ENCODE results near the gene DPH3. TPM values are rescaled to one million over a fixed set of nuclear protein-coding genes. Genes with fewer than 3 reads are reported as not detected.

DPH3 gene
- total and polyA plus RNA-seq, 10 of the 15 experiments (the other 5 are each of a cell fraction or from before 2014, with no cell fraction given) = 10.8 to 71.8 (median 23.4) TPM

DNA sequence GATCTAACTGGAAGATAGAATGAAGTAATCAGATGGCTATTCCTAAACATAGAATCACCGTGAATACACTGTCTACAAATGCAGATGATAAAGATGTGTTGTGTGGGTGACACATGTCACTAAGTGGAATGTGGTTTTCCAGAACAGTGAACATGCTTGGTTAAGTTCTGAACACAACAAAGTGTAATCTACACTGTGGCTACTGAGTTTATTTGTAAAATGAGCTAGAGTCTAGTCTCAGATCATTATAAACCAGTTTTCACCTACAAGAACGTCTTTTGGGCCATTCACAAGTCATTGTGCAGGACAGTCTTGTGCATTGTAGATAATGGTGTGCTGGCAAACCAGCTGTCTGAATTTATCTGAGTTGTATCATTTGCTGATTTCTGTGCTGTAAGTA, 35.6 kb upstream of the DPH3 start:
- 14% methylated on average over 2 of the region's 2 CpGs for WGBS (ENCODE audit: insufficient coverage, insufficient replicate concordance, low lambda C conversion rate, missing lambda C conversion rate)
- H3K36me3 ChIP-seq (ENCODE audit: control insufficient read depth in 2 of 2, insufficient read depth in 2 of 2, low read length in 1 of 2) = peaks cover 4 to 9% of the 10 kb centered on the region in 2 experiments
- H3K4me3 ChIP-seq = no peak overlapping the region
- TF ChIP-seq, protein P1, sequence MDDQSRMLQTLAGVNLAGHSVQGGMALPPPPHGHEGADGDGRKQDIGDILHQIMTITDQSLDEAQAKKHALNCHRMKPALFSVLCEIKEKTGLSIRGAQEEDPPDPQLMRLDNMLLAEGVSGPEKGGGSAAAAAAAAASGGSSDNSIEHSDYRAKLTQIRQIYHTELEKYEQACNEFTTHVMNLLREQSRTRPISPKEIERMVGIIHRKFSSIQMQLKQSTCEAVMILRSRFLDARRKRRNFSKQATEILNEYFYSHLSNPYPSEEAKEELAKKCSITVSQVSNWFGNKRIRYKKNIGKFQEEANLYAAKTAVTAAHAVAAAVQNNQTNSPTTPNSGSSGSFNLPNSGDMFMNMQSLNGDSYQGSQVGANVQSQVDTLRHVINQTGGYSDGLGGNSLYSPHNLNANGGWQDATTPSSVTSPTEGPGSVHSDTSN (IDR thresholded peaks at IDR 0.05; ENCODE audit: insufficient replicate concordance, low read depth, low read length) = peak; percentile 43
- TF ChIP-seq POLR2AphosphoS5 (IDR thresholded peaks at IDR 0.05; ENCODE audit: low read length) (no peak; the same call in 1 of the 2 replicates), CBFB (IDR thresholded peaks at IDR 0.05; ENCODE audit: low read depth) (0 out of 2 replicates have a peak, but pooled peaks have one; percentile 20), DPF2 (IDR thresholded peaks at IDR 0.05) (peak; percentile 26; the same call in 1 of the 2 replicates), MTA2 (IDR thresholded peaks at IDR 0.05; ENCODE audit: low read depth) (peak; percentile 90), ATF7 (IDR thresholded peaks at IDR 0.05; ENCODE audit: low read depth) (peak; percentile 73), CUX1 (IDR thresholded peaks at IDR 0.05; ENCODE audit: insufficient replicate concordance, low read depth, low read length) (no peak), RELA (IDR thresholded peaks at IDR 0.05; ENCODE audit: borderline replicate concordance, partially characterized antibody) (no peak), STAT1 (conservative IDR thresholded peaks at IDR 0.05) (no peak)
- TF ChIP-seq, protein P2, sequence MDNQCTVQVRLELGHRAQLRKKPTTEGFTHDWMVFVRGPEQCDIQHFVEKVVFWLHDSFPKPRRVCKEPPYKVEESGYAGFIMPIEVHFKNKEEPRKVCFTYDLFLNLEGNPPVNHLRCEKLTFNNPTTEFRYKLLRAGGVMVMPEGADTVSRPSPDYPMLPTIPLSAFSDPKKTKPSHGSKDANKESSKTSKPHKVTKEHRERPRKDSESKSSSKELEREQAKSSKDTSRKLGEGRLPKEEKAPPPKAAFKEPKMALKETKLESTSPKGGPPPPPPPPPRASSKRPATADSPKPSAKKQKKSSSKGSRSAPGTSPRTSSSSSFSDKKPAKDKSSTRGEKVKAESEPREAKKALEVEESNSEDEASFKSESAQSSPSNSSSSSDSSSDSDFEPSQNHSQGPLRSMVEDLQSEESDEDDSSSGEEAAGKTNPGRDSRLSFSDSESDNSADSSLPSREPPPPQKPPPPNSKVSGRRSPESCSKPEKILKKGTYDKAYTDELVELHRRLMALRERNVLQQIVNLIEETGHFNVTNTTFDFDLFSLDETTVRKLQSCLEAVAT (IDR thresholded peaks at IDR 0.05) = peak; percentile 56; the same call in 1 of the 2 replicates
- TF ChIP-seq, protein P3, sequence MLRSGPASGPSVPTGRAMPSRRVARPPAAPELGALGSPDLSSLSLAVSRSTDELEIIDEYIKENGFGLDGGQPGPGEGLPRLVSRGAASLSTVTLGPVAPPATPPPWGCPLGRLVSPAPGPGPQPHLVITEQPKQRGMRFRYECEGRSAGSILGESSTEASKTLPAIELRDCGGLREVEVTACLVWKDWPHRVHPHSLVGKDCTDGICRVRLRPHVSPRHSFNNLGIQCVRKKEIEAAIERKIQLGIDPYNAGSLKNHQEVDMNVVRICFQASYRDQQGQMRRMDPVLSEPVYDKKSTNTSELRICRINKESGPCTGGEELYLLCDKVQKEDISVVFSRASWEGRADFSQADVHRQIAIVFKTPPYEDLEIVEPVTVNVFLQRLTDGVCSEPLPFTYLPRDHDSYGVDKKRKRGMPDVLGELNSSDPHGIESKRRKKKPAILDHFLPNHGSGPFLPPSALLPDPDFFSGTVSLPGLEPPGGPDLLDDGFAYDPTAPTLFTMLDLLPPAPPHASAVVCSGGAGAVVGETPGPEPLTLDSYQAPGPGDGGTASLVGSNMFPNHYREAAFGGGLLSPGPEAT (IDR thresholded peaks at IDR 0.05; ENCODE audit: low read depth) = peak; percentile 61; the same call in 1 of the 2 replicates
- TF ChIP-seq, protein P4, sequence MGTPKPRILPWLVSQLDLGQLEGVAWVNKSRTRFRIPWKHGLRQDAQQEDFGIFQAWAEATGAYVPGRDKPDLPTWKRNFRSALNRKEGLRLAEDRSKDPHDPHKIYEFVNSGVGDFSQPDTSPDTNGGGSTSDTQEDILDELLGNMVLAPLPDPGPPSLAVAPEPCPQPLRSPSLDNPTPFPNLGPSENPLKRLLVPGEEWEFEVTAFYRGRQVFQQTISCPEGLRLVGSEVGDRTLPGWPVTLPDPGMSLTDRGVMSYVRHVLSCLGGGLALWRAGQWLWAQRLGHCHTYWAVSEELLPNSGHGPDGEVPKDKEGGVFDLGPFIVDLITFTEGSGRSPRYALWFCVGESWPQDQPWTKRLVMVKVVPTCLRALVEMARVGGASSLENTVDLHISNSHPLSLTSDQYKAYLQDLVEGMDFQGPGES (IDR thresholded peaks at IDR 0.05) = no peak

More for the DNA sequence above, 35.6 kb upstream of the DPH3 start:
- FAIRE-seq (no peak), ATAC-seq (peak; percentile 73), DNase-seq (ENCODE audit: low read depth, low spot score) (peak; percentile 48)
- SMC1A ChIA-PET (ENCODE audit: uncharacterized antibody, unreplicated experiment) = interaction anchor here (0.6 to 3.1 kb wide), 17 partner anchors 9 to 236 kb away, joined by 3 to 19 read pairs (median 5); no protein-coding TSS in a partner anchor
- H3K27ac ChIP-seq (ENCODE audit: control insufficient read depth, insufficient read depth) = peak overlapping the region; percentile 33; the same call in 1 of the 2 replicates
- RAD21 ChIA-PET (ENCODE audit: unreplicated experiment) = interaction anchor here (1.1 to 3.3 kb wide), 7 partner anchors 10 to 221 kb away, joined by 3 to 26 read pairs (median 6); no protein-coding TSS in a partner anchor
- POLR2A ChIA-PET = interaction anchor here (0.6 to 1.5 kb wide), 5 partner anchors 12 to 250 kb away, joined by 3 to 7 read pairs (median 3); partner anchors contain the start of genes DPH3 and OXNAD1
- in situ Hi-C loops (cut with MboI) = no loop called here
- H3K9me3 ChIP-seq (replicated peaks; ENCODE audit: control insufficient read depth, insufficient read depth, low read length) = no peaks in the 10 kb centered on the region; the same call in 2 of the 3 replicates
- H3K27me3 ChIP-seq (replicated peaks in 1 of 2; ENCODE audit: control insufficient read depth in 2 of 2, insufficient read depth in 2 of 2, low read length in 1 of 2) = no peaks in the 10 kb centered on the region
- peak overlapping the region; percentile 26; the same call in 1 of the 2 replicates for H3K4me2 ChIP-seq (ENCODE audit: control insufficient read depth, insufficient read depth)
- H3K9ac ChIP-seq (ENCODE audit: control insufficient read depth, insufficient read depth, low read length) = no peak overlapping the region
- intact Hi-C loops (cut with micrococcal nuclease; ENCODE audit: unreplicated experiment) = no loop called here
- H3K4me1 ChIP-seq (ENCODE audit: control insufficient read depth, insufficient read depth, low read length) = peaks cover 24% of the 10 kb centered on the region
- no peaks in the 10 kb centered on the region for H3K79me2 ChIP-seq (ENCODE audit: control insufficient read depth, insufficient read depth, low read length)
- H4K20me1 ChIP-seq (ENCODE audit: control insufficient read depth, insufficient read depth) = no peaks in the 10 kb centered on the region
- no peak overlapping the region for H2AFZ ChIP-seq (ENCODE audit: control insufficient read depth, low read depth, low read length)
- no TSS peak for BruUV-seq (replicated peaks)
- CTCF ChIA-PET = interaction anchor here (0.7 to 6.3 kb wide), 7 partner anchors 9 to 251 kb away, joined by 3 to 45 read pairs (median 3); no protein-coding TSS in a partner anchor

All from GM12878 (cell line).